Right atrium auricular region (tissue), 2 donors: ENCODE measurements around the gene MTRR. TPM values are rescaled to one million over a fixed set of nuclear protein-coding genes. Genes with fewer than 3 reads are reported as not detected.

Source experiments
- DNase-seq: peaks from one replicate; pipeline ENCODE4 v3.0.0-alpha.2; 2019; ENCODE audit warnings: low spot score
- H3K27ac ChIP-seq, 2 donors: fragments of 200-600 bp; sonication (generic); 1 replicate in 1 of 2; 2 replicates in 1 of 2; pipeline ENCODE4 v1.5.1; 2016 to 2019
- H3K27me3 ChIP-seq, 2 donors: fragments of 200-600 bp; sonication (generic); one replicate each; pipeline versions ENCODE4 v1.5.1 to v1.6.0; 2017 to 2019
- H3K36me3 ChIP-seq: fragments of 200-600 bp; sonication (generic); one replicate; pipeline ENCODE4 v1.5.1; 2016
- H3K4me1 ChIP-seq, 2 donors: fragments of 200-600 bp; sonication (generic); one replicate each; pipeline versions ENCODE4 v1.5.1 to v1.6.0; 2017 to 2019
- H3K4me3 ChIP-seq, 2 donors: fragments of 200-600 bp; sonication (generic); 1 replicate in 1 of 2; 2 replicates in 1 of 2; pipeline ENCODE4 v1.5.1; 2017 to 2019; ENCODE audit warnings: mild to moderate bottlenecking in 1 of 2, moderate library complexity in 1 of 2
- H3K9me3 ChIP-seq, 2 donors: fragments of 200-600 bp; sonication (generic); one replicate each; pipeline ENCODE4 v1.5.1; 2019
- CTCF ChIP-seq, 2 donors: fragments of 200-600 bp; sonication (generic); IDR thresholded peaks; one replicate each; pipeline ENCODE4 v1.5.1; 2019; ENCODE audit warnings: antibody characterized with exemption in 2 of 2
- total RNA-seq, 2 donors: library from RNA; depleted of rRNA; stranded (reverse); fragments of >200 nt; gene quantifications; one replicate each; pipeline ENCODE4 v1.1.0, GENCODE V29; 2016

Gene MTRR
- total RNA-seq, 2 donors from 2014 or later = 16.2 to 31.3 TPM

- TF ChIP-seq CTCF (IDR thresholded peaks at IDR 0.05) = peak in 1 of 2 donors; percentile 27
- H3K36me3 ChIP-seq = no peaks in the 10 kb centered on the region
- DNase-seq = no peak
- H3K27me3 ChIP-seq = no peaks in the 10 kb centered on the region
- no peak overlapping the region for H3K4me3 ChIP-seq
- no peak overlapping the region for H3K27ac ChIP-seq
- no peaks in the 10 kb centered on the region for H3K4me1 ChIP-seq
- H3K9me3 ChIP-seq = no peaks in the 10 kb centered on the region
Observed at GRCh38 chr5:7827610-7828009, 41.3 kb upstream of the MTRR start.

GRCh38 chr5:7828269-7828668 lies 40.7 kb upstream of the MTRR start:
- no peak overlapping the region for H3K27ac ChIP-seq
- TF ChIP-seq CTCF (IDR thresholded peaks at IDR 0.05) = no peak
- H3K4me3 ChIP-seq = no peak overlapping the region
- no peaks in the 10 kb centered on the region for H3K36me3 ChIP-seq
- H3K4me1 ChIP-seq = no peaks in the 10 kb centered on the region
- H3K27me3 ChIP-seq = no peaks in the 10 kb centered on the region
- no peaks in the 10 kb centered on the region for H3K9me3 ChIP-seq
- DNase-seq = no peak

GRCh38 chr5:7834982-7835381 lies 34.0 kb upstream of the MTRR start:
- Histone ChIP-seq H3K27me3 (no peaks in the 10 kb centered on the region), H3K9me3 (no peaks in the 10 kb centered on the region), H3K4me3 (no peak overlapping the region), H3K27ac (no peak overlapping the region), H3K4me1 (no peaks in the 10 kb centered on the region), H3K36me3 (no peaks in the 10 kb centered on the region)
- DNase-seq = no peak
- TF ChIP-seq CTCF (IDR thresholded peaks at IDR 0.05) = no peak

- H3K4me3 ChIP-seq = no peak overlapping the region
- no peak for TF ChIP-seq CTCF (IDR thresholded peaks at IDR 0.05)
- H3K27me3 ChIP-seq = no peaks in the 10 kb centered on the region
- no peaks in the 10 kb centered on the region for H3K4me1 ChIP-seq
- no peak for DNase-seq
- H3K9me3 ChIP-seq = no peaks in the 10 kb centered on the region
- no peak overlapping the region for H3K27ac ChIP-seq
- no peaks in the 10 kb centered on the region for H3K36me3 ChIP-seq
Observed at GRCh38 chr5:7837403-7837802, 31.5 kb upstream of the MTRR start.

- Histone ChIP-seq H3K4me1 (no peaks in the 10 kb centered on the region), H3K27ac (no peak overlapping the region), H3K4me3 (no peak overlapping the region), H3K36me3 (no peaks in the 10 kb centered on the region), H3K27me3 (no peaks in the 10 kb centered on the region), H3K9me3 (no peaks in the 10 kb centered on the region)
- no peak for TF ChIP-seq CTCF (IDR thresholded peaks at IDR 0.05)
- no peak for DNase-seq
Observed at GRCh38 chr5:7842531-7842930, 26.4 kb upstream of the MTRR start.

- no peaks in the 10 kb centered on the region for H3K9me3 ChIP-seq
Observed at GRCh38 chr5:7844901-7845300, 24.0 kb upstream of the MTRR start.

More at GRCh38 chr5:7844901-7845300, 24.0 kb upstream of the MTRR start:
- no peak for DNase-seq
- Histone ChIP-seq H3K4me3 (no peak overlapping the region), H3K27me3 (peaks cover 0 to 4% of the 10 kb centered on the region in 2 donors), H3K4me1 (peaks cover 0 to 6% of the 10 kb centered on the region in 2 donors), H3K27ac (no peak overlapping the region), H3K36me3 (no peaks in the 10 kb centered on the region)
- no peak for TF ChIP-seq CTCF (IDR thresholded peaks at IDR 0.05)
